ENCODE results near the gene SMARCB1.

SMARCB1 gene

DNA sequence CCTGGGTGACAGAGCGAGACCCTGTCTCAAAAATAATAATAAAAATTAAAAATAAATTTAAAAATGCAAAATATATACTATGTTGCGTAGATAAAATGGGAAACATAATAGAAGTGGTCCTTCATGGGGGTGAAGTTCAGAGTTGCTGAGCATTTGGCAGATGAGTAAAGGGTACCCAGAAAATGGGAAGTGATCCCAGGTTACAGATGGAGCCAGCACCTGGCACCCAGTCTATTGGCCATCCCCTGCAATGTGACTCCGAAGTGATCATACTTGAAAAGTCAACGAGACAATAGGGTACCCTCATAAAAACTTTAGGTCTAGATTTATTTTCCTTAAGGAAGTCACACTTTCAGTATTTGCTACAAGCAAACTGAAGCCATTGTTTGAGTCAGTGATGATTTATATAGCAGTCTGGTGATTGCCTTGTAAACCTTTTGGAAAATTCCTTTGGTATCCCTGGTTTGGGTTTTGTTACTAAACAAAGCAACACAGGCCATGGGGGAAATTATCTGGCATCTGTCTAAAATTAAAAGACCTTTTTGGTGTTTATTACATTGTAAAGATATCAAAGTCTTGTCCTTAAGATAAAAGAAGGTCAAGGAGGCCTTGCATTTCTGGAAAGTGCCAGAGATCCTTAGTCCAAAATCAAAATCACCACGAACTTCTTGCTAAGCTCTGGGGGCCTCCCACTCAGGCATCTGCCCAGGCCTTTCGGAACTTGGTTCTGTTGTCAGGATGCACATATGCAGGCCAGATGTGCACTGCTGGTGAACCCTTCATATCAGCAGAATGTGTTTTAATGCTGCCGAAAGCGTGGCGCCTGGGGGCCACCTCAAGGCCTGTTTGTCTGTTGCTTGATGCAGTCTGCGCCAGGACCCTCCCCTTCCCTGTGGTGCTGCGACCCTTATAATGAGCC is 4.3 kb downstream of the SMARCB1 start:
- Histone ChIP-seq H4K20me1 (ENCODE audit: insufficient read depth, low read length) (no peaks in the 10 kb centered on the region), H3K27me3 (replicated peaks; ENCODE audit: insufficient read depth, low read length) (no peaks in the 10 kb centered on the region), H3K4me3 (ENCODE audit: low read length) (no peak overlapping the region), H3K4me2 (ENCODE audit: low read depth, low read length) (no peak overlapping the region), H3K36me3 (replicated peaks; ENCODE audit: insufficient read depth, low read length) (peaks cover 11% of the 10 kb centered on the region; the same call in 1 of the 2 replicates), H3K9ac (ENCODE audit: low read length) (no peak overlapping the region), H3F3A (ENCODE audit: insufficient read depth, low read length) (peaks cover 10% of the 10 kb centered on the region; the same call in 1 of the 2 replicates), H3K27ac (ENCODE audit: low read length) (no peak overlapping the region), H3K9me3 (replicated peaks; ENCODE audit: insufficient read depth, low read length) (no peaks in the 10 kb centered on the region), H3K9me2 (replicated peaks; ENCODE audit: insufficient read depth, low read length) (no peaks in the 10 kb centered on the region), H3K4me1 (ENCODE audit: low read length) (peaks cover 13% of the 10 kb centered on the region; the same call in 1 of the 2 replicates), H2AFZ (ENCODE audit: low read length) (no peak overlapping the region), H3K79me2 (ENCODE audit: low read length) (peaks cover 64% of the 10 kb centered on the region)
- no peak for DNase-seq
- TF ChIP-seq EZH2phosphoT487 (IDR thresholded peaks at IDR 0.05; ENCODE audit: low read length) (no peak), EZH2 (optimal IDR thresholded peaks at IDR 0.05; ENCODE audit: low read depth, low read length) (no peak)
- TF ChIP-seq, protein P1, sequence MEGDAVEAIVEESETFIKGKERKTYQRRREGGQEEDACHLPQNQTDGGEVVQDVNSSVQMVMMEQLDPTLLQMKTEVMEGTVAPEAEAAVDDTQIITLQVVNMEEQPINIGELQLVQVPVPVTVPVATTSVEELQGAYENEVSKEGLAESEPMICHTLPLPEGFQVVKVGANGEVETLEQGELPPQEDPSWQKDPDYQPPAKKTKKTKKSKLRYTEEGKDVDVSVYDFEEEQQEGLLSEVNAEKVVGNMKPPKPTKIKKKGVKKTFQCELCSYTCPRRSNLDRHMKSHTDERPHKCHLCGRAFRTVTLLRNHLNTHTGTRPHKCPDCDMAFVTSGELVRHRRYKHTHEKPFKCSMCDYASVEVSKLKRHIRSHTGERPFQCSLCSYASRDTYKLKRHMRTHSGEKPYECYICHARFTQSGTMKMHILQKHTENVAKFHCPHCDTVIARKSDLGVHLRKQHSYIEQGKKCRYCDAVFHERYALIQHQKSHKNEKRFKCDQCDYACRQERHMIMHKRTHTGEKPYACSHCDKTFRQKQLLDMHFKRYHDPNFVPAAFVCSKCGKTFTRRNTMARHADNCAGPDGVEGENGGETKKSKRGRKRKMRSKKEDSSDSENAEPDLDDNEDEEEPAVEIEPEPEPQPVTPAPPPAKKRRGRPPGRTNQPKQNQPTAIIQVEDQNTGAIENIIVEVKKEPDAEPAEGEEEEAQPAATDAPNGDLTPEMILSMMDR (IDR thresholded peaks at IDR 0.05; ENCODE audit: low read length), result no peak

DNA sequence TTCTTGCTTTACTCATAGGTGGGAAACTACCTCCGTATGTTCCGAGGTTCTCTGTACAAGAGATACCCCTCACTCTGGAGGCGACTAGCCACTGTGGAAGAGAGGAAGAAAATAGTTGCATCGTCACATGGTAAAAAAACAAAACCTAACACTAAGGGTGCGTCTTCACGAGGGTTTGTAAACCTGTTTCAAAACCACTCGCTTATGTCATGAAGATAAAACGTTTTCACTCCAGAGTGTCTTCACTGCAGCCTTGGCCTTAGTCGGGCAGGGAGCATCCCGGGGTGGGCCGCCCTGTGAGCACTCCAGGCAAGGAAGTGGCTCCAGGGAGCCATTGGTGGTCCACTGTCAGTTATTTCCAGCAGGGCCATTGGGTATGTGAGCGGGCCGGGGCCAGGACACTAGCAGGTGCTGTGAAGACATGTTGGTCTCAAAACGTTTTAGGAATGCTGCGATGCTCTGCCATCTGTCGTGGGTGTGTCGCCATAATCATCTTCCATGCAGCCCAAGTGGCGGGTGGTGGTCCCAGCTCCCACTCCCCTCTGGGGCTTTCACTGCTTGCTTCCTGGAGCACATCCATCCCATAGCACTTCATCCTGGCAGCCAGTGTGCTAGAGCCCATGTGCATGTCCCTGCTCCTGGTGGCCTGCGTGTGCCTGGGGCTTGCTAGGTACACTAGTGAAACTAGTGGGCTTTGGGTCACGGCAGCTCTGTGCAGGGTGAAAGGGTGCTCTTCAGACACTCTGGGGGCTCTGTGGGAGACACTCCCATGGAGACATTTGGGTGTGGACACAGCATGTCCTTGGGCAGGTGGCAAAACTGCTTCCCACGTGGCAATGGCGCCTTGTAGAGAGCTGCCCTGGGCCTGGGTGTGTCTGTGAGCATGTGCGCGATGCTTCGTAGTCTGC is 5.2 kb downstream of the SMARCB1 start:
- Histone ChIP-seq H3K9me3 (replicated peaks; ENCODE audit: insufficient read depth, low read length) (no peaks in the 10 kb centered on the region), H4K20me1 (ENCODE audit: insufficient read depth, low read length) (no peaks in the 10 kb centered on the region), H3K4me3 (ENCODE audit: low read length) (no peak overlapping the region), H3K27me3 (replicated peaks; ENCODE audit: insufficient read depth, low read length) (no peaks in the 10 kb centered on the region), H3K79me2 (ENCODE audit: low read length) (peaks cover 65% of the 10 kb centered on the region), H3K9me2 (replicated peaks; ENCODE audit: insufficient read depth, low read length) (no peaks in the 10 kb centered on the region), H3F3A (ENCODE audit: insufficient read depth, low read length) (peaks cover 2% of the 10 kb centered on the region; the same call in 1 of the 2 replicates), H3K9ac (ENCODE audit: low read length) (no peak overlapping the region), H3K27ac (ENCODE audit: low read length) (no peak overlapping the region), H3K4me1 (ENCODE audit: low read length) (0 out of 2 replicates have a peak, but pooled peaks cover 9% of the 10 kb centered on the region), H2AFZ (ENCODE audit: low read length) (no peak overlapping the region), H3K4me2 (ENCODE audit: low read depth, low read length) (no peak overlapping the region), H3K36me3 (replicated peaks; ENCODE audit: insufficient read depth, low read length) (peaks cover 14% of the 10 kb centered on the region; the same call in 1 of the 2 replicates)
- DNase-seq, result no peak
- TF ChIP-seq, protein P1 (IDR thresholded peaks at IDR 0.05; ENCODE audit: low read length), result no peak
- TF ChIP-seq EZH2 (optimal IDR thresholded peaks at IDR 0.05; ENCODE audit: low read depth, low read length) (no peak), EZH2phosphoT487 (IDR thresholded peaks at IDR 0.05; ENCODE audit: low read length) (no peak)

DNA sequence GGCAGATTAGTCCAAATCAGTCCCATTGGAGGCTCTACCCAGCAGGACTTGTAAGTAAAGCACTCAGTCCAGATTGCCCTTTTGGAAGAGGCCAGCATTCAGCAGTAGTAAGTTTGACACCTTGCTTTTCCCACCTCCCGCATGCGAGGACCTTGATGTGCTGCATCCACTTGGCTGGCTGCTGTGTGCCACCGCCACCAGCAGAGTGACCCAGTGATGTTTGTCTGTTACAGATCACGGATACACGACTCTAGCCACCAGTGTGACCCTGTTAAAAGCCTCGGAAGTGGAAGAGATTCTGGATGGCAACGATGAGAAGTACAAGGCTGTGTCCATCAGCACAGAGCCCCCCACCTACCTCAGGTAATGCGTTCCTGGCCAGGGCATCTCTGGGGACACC is 6.6 kb downstream of the SMARCB1 start:
- no peaks in the 10 kb centered on the region for H4K20me1 ChIP-seq (ENCODE audit: insufficient read depth, low read length)
- H3K9me3 ChIP-seq (replicated peaks; ENCODE audit: insufficient read depth, low read length), result no peaks in the 10 kb centered on the region
- no peak overlapping the region for H3K4me3 ChIP-seq (ENCODE audit: low read length)
- H3K36me3 ChIP-seq (replicated peaks; ENCODE audit: insufficient read depth, low read length), result peaks cover 14% of the 10 kb centered on the region; the same call in 1 of the 2 replicates
- no peaks in the 10 kb centered on the region for H3F3A ChIP-seq (ENCODE audit: insufficient read depth, low read length)
- TF ChIP-seq, protein P1 (IDR thresholded peaks at IDR 0.05; ENCODE audit: low read length), result no peak
- TF ChIP-seq EZH2phosphoT487 (IDR thresholded peaks at IDR 0.05; ENCODE audit: low read length) (no peak), EZH2 (optimal IDR thresholded peaks at IDR 0.05; ENCODE audit: low read depth, low read length) (no peak)
- no peak overlapping the region for H3K27ac ChIP-seq (ENCODE audit: low read length)
- no peak for DNase-seq
- H3K9me2 ChIP-seq (replicated peaks; ENCODE audit: insufficient read depth, low read length), result no peaks in the 10 kb centered on the region
- no peak overlapping the region for H3K9ac ChIP-seq (ENCODE audit: low read length)
- peaks cover 54% of the 10 kb centered on the region for H3K79me2 ChIP-seq (ENCODE audit: low read length)
- no peak overlapping the region for H2AFZ ChIP-seq (ENCODE audit: low read length)
- no peak overlapping the region for H3K4me2 ChIP-seq (ENCODE audit: low read depth, low read length)
- H3K4me1 ChIP-seq (ENCODE audit: low read length), result 0 out of 2 replicates have a peak, but pooled peaks cover 3% of the 10 kb centered on the region
- H3K27me3 ChIP-seq (replicated peaks; ENCODE audit: insufficient read depth, low read length), result no peaks in the 10 kb centered on the region
